IMR-90 (cell line): ENCODE data around the gene IRF5. TPM values are rescaled to one million over a fixed set of nuclear protein-coding genes. Genes with fewer than 3 reads are reported as not detected.

ENCODE experiments used
- ATAC-seq: fragments of 200-7000 bp; cut with Tn5 transposase; 2 replicates; pipeline ENCODE4 v1.9.1; 2020; ENCODE audit warnings: low read depth, mild to moderate bottlenecking, moderate library complexity
- BruUV-seq: library from RNA; stranded (reverse); fragments of 400-500 nt; replicated peaks from 2 replicates; lab custom pipeline; 2021; lab: Mats Ljungman, UMichigan
- CTCF ChIA-PET: fragments of 300-600 bp; formaldehyde crosslinking; extraction: SDS; loops from one replicate; lab custom pipeline; 2021; ENCODE audit warnings: antibody characterized with exemption; lab: Yijun Ruan, JAX
- POLR2A ChIA-PET: fragments of 300-600 bp; sonication (Branson Sonifier 250); formaldehyde crosslinking; loops from one replicate; lab custom pipeline; 2022; ENCODE audit warnings: antibody characterized with exemption; ENCODE audit not compliant: unreplicated experiment; lab: Charles Lee
- DNase-seq: peaks from one replicate; pipeline ENCODE4 v3.0.0; 2013
- H2AFZ ChIP-seq: replicated peaks from 2 replicates; pipeline ENCODE3; 2013; ENCODE audit warnings: low read length, mild to moderate bottlenecking; ENCODE audit not compliant: poor library complexity
- H2AK5ac ChIP-seq: 2 replicates; pipeline ENCODE4 v1.6.1; 2013; ENCODE audit warnings: low read depth, low read length, inconsistent platforms
- H2AK9ac ChIP-seq: replicated peaks from 2 replicates; pipeline ENCODE3; 2013; ENCODE audit warnings: mild to moderate bottlenecking, low read depth, low read length, moderate library complexity; ENCODE audit not compliant: poor library complexity
- H2BK120ac ChIP-seq: 2 replicates; pipeline ENCODE4 v1.6.1; 2013; ENCODE audit warnings: low read depth, low read length, inconsistent platforms
- H2BK15ac ChIP-seq: 3 replicates; pipeline ENCODE4 v1.6.1; 2013; ENCODE audit warnings: low read depth, low read length, inconsistent platforms
- H2BK20ac ChIP-seq: 2 replicates; pipeline ENCODE4 v1.6.1; 2013; ENCODE audit warnings: low read depth, mild to moderate bottlenecking, inconsistent platforms, low read length, moderate library complexity
- H2BK5ac ChIP-seq: 2 replicates; pipeline ENCODE4 v1.6.1; 2013; ENCODE audit warnings: mild to moderate bottlenecking, low read depth, low read length, inconsistent platforms; ENCODE audit not compliant: poor library complexity, severe bottlenecking
- H3K14ac ChIP-seq: replicated peaks from 2 replicates; pipeline ENCODE4 v1.6.1; 2013; ENCODE audit warnings: low read depth, low read length, inconsistent platforms
- H3K18ac ChIP-seq: 2 replicates; pipeline ENCODE4 v1.6.1; 2013; ENCODE audit warnings: low read depth, low read length, control low read depth
- H3K23ac ChIP-seq: 2 replicates; pipeline ENCODE4 v1.6.1; 2013; ENCODE audit warnings: low read depth, low read length, inconsistent platforms
- H3K27ac ChIP-seq: 2 replicates; pipeline ENCODE4 v1.5.1; 2013; ENCODE audit warnings: mild to moderate bottlenecking, control low read depth, low read length; ENCODE audit not compliant: insufficient read depth
- H3K27me3 ChIP-seq: 2 replicates; pipeline ENCODE4 v1.6.1; 2013; ENCODE audit warnings: low read length; ENCODE audit not compliant: control insufficient read depth, insufficient read depth
- H3K36me3 ChIP-seq: 2 replicates; pipeline ENCODE4 v1.6.1; 2013; ENCODE audit warnings: low read length, mixed read lengths; ENCODE audit not compliant: control insufficient read depth, insufficient read depth
- H3K4ac ChIP-seq: 2 replicates; pipeline ENCODE4 v1.6.1; 2013; ENCODE audit warnings: low read depth, low read length, inconsistent platforms
- H3K4me1 ChIP-seq: 2 replicates; pipeline ENCODE4 v1.6.1; 2013; ENCODE audit warnings: low read length, mixed read lengths; ENCODE audit not compliant: control insufficient read depth, insufficient read depth
- H3K4me2 ChIP-seq: 2 replicates; pipeline ENCODE4 v1.6.1; 2013; ENCODE audit warnings: low read depth, mild to moderate bottlenecking, control low read depth, low read length, moderate library complexity
- H3K4me3 ChIP-seq: 2 replicates; pipeline ENCODE4 v1.5.1; 2013; ENCODE audit warnings: low read depth, mild to moderate bottlenecking, control low read depth, low read length, moderate library complexity; ENCODE audit not compliant: insufficient read depth
- H3K56ac ChIP-seq: 2 replicates; pipeline ENCODE4 v1.6.1; 2013; ENCODE audit warnings: low read length, inconsistent platforms; ENCODE audit not compliant: insufficient read depth; ENCODE audit errors: extremely low read depth
- H3K79me1 ChIP-seq, 2 experiments: 2 replicates each; pipeline ENCODE4 v1.6.1; 2013; ENCODE audit warnings: low read length in 2 of 2, inconsistent platforms in 1 of 2, low read depth in 1 of 2
- H3K9ac ChIP-seq: 2 replicates; pipeline ENCODE4 v1.6.1; 2013; ENCODE audit warnings: low read depth, low read length, control low read depth
- H3K9me1 ChIP-seq: 2 replicates; pipeline ENCODE4 v1.6.1; 2013; ENCODE audit warnings: low read length, inconsistent platforms; ENCODE audit not compliant: insufficient read depth
- H3K9me3 ChIP-seq: 2 replicates; pipeline ENCODE4 v1.6.1; 2013; ENCODE audit warnings: low read length; ENCODE audit not compliant: control insufficient read depth, insufficient read depth
- H4K20me1 ChIP-seq: 2 replicates; pipeline ENCODE4 v1.6.1; 2013; ENCODE audit warnings: low read length, inconsistent platforms; ENCODE audit not compliant: insufficient read depth
- H4K5ac ChIP-seq: 2 replicates; pipeline ENCODE4 v1.6.1; 2013; ENCODE audit warnings: mild to moderate bottlenecking, low read depth, low read length, control low read depth
- H4K8ac ChIP-seq, 2 experiments: 2 replicates each; pipeline ENCODE4 v1.6.1; 2013; ENCODE audit warnings: low read depth in 2 of 2, low read length in 2 of 2, control low read depth in 1 of 2, inconsistent platforms in 1 of 2
- H4K91ac ChIP-seq: 2 replicates; pipeline ENCODE4 v1.6.1; 2013; ENCODE audit warnings: low read depth, low read length, inconsistent platforms; ENCODE audit not compliant: insufficient read depth
- BHLHE40 ChIP-seq: fragments of 150-350 bp; IDR thresholded peaks from 2 replicates; pipeline ENCODE4 v1.6.1; 2016; ENCODE audit warnings: mild to moderate bottlenecking, low read depth, low read length
- CEBPB ChIP-seq: IDR thresholded peaks from 2 replicates; pipeline ENCODE4 v1.6.1; 2012; ENCODE audit warnings: low read depth, low read length, improper control_type of control experiment
- CHD1 ChIP-seq: IDR thresholded peaks from 2 replicates; pipeline ENCODE4 v1.6.1; 2012; ENCODE audit warnings: low read depth, low read length, improper control_type of control experiment
- FOS ChIP-seq: fragments of 150-350 bp; IDR thresholded peaks from 2 replicates; pipeline ENCODE4 v1.6.1; 2016; ENCODE audit warnings: low read depth, low read length
- MAFK ChIP-seq: IDR thresholded peaks from 2 replicates; pipeline ENCODE4 v1.6.1; 2012; ENCODE audit warnings: low read depth, low read length, improper control_type of control experiment
- MAZ ChIP-seq: IDR thresholded peaks from 2 replicates; pipeline ENCODE4 v1.6.1; 2012; ENCODE audit warnings: low read depth, mild to moderate bottlenecking, low read length, improper control_type of control experiment, moderate library complexity, borderline replicate concordance
- MXI1 ChIP-seq: IDR thresholded peaks from 2 replicates; pipeline ENCODE4 v1.6.1; 2012; ENCODE audit warnings: low read depth, mild to moderate bottlenecking, low read length, moderate library complexity, borderline replicate concordance
- NFE2L2 ChIP-seq: fragments of 150-350 bp; IDR thresholded peaks from 2 replicates; pipeline ENCODE4 v1.6.1; 2016; ENCODE audit warnings: low read depth, mild to moderate bottlenecking, low read length
- POLR2A ChIP-seq: IDR thresholded peaks from 2 replicates; pipeline ENCODE4 v1.6.1; 2012; ENCODE audit warnings: mild to moderate bottlenecking, low read depth, low read length
- RAD21 ChIP-seq: IDR thresholded peaks from 2 replicates; pipeline ENCODE4 v1.6.1; 2012; ENCODE audit warnings: low read length, improper control_type of control experiment
- RCOR1 ChIP-seq: IDR thresholded peaks from 2 replicates; pipeline ENCODE4 v1.6.1; 2012; ENCODE audit warnings: mild to moderate bottlenecking, low read length, improper control_type of control experiment; ENCODE audit not compliant: insufficient replicate concordance
- RFX5 ChIP-seq: IDR thresholded peaks from 2 replicates; pipeline ENCODE4 v1.8.0; 2012; ENCODE audit warnings: low read depth, mild to moderate bottlenecking, low read length, moderate library complexity
- SMC3 ChIP-seq: fragments of 150-350 bp; IDR thresholded peaks from 2 replicates; pipeline ENCODE4 v1.6.1; 2016; ENCODE audit warnings: low read depth, mild to moderate bottlenecking, antibody characterized with exemption, low read length, moderate library complexity
- USF2 ChIP-seq: fragments of 150-350 bp; IDR thresholded peaks from 2 replicates; pipeline ENCODE4 v1.6.1; 2017; ENCODE audit warnings: mild to moderate bottlenecking, antibody characterized with exemption, low read length, low read depth
- WGBS, 2 experiments: methylation state at CpG; one replicate each; pipeline versions ENCODE4 v1.1.5 to v1.1.7; 2013; ENCODE audit warnings: missing lambda C conversion rate in 2 of 2; ENCODE audit not compliant: insufficient read length in 1 of 2; ENCODE audit errors: extremely low coverage in 2 of 2; 5-methylcytosine and 5-hydroxymethylcytosine counted together
- dilution Hi-C: fragments of 300-500 bp; cut with HindIII; formaldehyde crosslinking; loops from one replicate; pipeline ENCODE4 v1.14.3; 2018; ENCODE audit warnings: low sequenced_read_pairs; ENCODE audit not compliant: unreplicated experiment
- in situ Hi-C: fragments of 300-500 bp; cut with MboI; formaldehyde crosslinking; loops from 3 replicates; pipeline ENCODE4 v1.14.3; 2019; ENCODE audit warnings: low sequenced_read_pairs, inconsistent platforms, mixed read lengths
- intact Hi-C: fragments of 100-400 bp; cut with micrococcal nuclease; formaldehyde crosslinking; loops from 2 replicates; pipeline ENCODE4 v1.10.0; 2022
- polyA plus RNA-seq, 3 experiments: library from polyadenylated mRNA; depleted of rRNA; stranded (reverse); fragments of >200 nt; gene quantifications; 2 replicates each; pipeline ENCODE4 v1.2.3, GENCODE V29; 2012; ENCODE audit warnings: low replicate concordance in 1 of 3
- total RNA-seq: library from RNA; depleted of rRNA; stranded (reverse); fragments of >200 nt; gene quantifications from 2 replicates; pipeline ENCODE4 v1.2.3, GENCODE V29; 2012
- TF ChIP-seq, protein P1 (sequence below): fragments of 150-350 bp; IDR thresholded peaks from 2 replicates; pipeline ENCODE4 v1.6.1; 2016; ENCODE audit warnings: low read depth, mild to moderate bottlenecking, low read length, moderate library complexity, borderline replicate concordance

The IRF5 gene
- total and polyA plus RNA-seq, 2 of the 4 experiments (the other 2 are of a cell fraction) = 0.14 to 0.18 TPM

DNA sequence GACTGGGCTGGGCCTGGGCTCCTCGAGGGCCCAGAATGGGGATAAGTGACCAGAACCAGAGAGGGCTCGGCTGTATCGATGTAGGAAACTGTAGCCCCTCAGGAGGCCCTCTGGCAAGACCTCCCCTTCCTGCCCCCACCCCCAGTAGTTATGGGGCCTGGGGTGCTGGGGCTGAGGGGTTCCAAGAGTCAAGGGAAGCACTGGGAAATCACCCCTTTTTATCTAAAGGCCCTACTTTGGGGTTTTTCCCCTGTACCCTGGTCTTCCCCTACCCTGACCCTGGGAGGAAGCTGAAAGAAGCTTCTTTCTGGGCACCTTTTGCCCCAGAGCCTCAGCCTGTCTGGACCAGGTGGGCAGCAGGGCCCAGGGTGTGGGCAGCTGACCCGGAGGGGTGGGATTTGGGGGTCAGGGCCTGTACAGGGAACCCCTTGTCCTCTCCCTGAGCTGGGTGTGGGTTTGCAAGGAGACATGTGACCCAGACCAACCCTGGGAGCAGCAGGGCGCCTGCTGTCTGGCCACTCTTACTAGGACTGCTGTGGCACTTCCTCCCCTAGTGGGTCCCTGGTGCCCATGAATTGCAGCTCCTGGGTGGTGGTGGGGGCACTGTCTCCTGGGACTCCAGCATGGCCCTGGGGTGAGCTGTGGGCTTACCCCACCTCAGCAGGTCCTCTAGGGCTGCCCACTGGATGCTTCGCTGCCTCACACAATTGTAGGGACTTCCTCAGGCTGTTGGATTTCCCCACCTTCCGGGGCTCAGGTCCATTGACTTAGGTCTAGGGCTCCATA lies 1.5 kb downstream of the IRF5 start:
- TF ChIP-seq RFX5 = no peak
- no peak for TF ChIP-seq RAD21
- TF ChIP-seq BHLHE40 = no peak
- TF ChIP-seq CEBPB = no peak
- TF ChIP-seq NFE2L2 = no peak
- no peak for TF ChIP-seq RCOR1
- no peak for TF ChIP-seq MAFK
- no peak for TF ChIP-seq MAZ
- no peak for TF ChIP-seq POLR2A
- TF ChIP-seq, protein P1, sequence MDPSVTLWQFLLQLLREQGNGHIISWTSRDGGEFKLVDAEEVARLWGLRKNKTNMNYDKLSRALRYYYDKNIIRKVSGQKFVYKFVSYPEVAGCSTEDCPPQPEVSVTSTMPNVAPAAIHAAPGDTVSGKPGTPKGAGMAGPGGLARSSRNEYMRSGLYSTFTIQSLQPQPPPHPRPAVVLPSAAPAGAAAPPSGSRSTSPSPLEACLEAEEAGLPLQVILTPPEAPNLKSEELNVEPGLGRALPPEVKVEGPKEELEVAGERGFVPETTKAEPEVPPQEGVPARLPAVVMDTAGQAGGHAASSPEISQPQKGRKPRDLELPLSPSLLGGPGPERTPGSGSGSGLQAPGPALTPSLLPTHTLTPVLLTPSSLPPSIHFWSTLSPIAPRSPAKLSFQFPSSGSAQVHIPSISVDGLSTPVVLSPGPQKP = no peak
- TF ChIP-seq MXI1 = no peak
- no peak for TF ChIP-seq USF2
- TF ChIP-seq FOS = no peak
- no peak for TF ChIP-seq SMC3
- no peak for TF ChIP-seq CHD1
- ATAC-seq (no peak), DNase-seq (no peak)
- no peak overlapping the region for H4K5ac ChIP-seq
- WGBS, 2 experiments = 100% methylated on average over 1 of the region's 7 CpGs; no CpG with 5 or more reads in 1 of the 2 experiments
- H2AFZ ChIP-seq = no peak overlapping the region
- no peak overlapping the region for H3K23ac ChIP-seq
- H3K9ac ChIP-seq = no peak overlapping the region
- intact Hi-C loops (no loop called here), dilution Hi-C loops (no loop called here), in situ Hi-C loops (no loop called here)
- POLR2A ChIA-PET = no interaction called here
- no peak overlapping the region for H2AK5ac ChIP-seq
- no peak overlapping the region for H4K91ac ChIP-seq
- no peak overlapping the region for H3K27ac ChIP-seq
- no peaks in the 10 kb centered on the region for H3K79me1 ChIP-seq
- BruUV-seq = no TSS peak
- H3K9me1 ChIP-seq = no peaks in the 10 kb centered on the region
- CTCF ChIA-PET = no interaction called here
- H2BK120ac ChIP-seq = no peak overlapping the region
- no peaks in the 10 kb centered on the region for H3K9me3 ChIP-seq
- no peak overlapping the region for H3K4me2 ChIP-seq
- no peak overlapping the region for H3K4me3 ChIP-seq
- H3K36me3 ChIP-seq = no peaks in the 10 kb centered on the region
- H3K27me3 ChIP-seq = peaks cover 69% of the 10 kb centered on the region
- no peak overlapping the region for H2BK15ac ChIP-seq
- no peaks in the 10 kb centered on the region; the same call in 1 of the 2 replicates for H3K4me1 ChIP-seq
- H3K14ac ChIP-seq = no peak overlapping the region
- no peak overlapping the region for H2BK5ac ChIP-seq
- no peaks in the 10 kb centered on the region; the same call in 1 of the 2 replicates for H4K20me1 ChIP-seq
- H3K4ac ChIP-seq = no peak overlapping the region
- no peak overlapping the region for H4K8ac ChIP-seq
- H2AK9ac ChIP-seq = no peak overlapping the region
- H2BK20ac ChIP-seq = no peak overlapping the region
- no peak overlapping the region for H3K56ac ChIP-seq
- H3K18ac ChIP-seq = no peak overlapping the region
